ENCODE data around the gene CCDC27.

CCDC27 gene

GRCh38 chr1:3752400-3752945 is at the start of gene CCDC27:
CCDC27 (plus strand) TSS chr1:3752450; CDS start chr1:3752482, 32 bp downstream.
- ChIA-PET CTCF (interaction anchor here (1.2 kb wide), 1 partner anchor 13 kb away, joined by 3 read pairs; no protein-coding TSS in a partner anchor), POLR2A (no interaction called here)
- no peak for TF ChIP-seq CTCF (IDR thresholded peaks at IDR 0.05; ENCODE audit: control extremely low read depth, extremely low read depth, low read depth, missing control alignments)
- no peak for DNase-seq (ENCODE audit: extremely low spot score)

GRCh38 chr1:3702528-3702927 is 49.7 kb upstream of the CCDC27 start:
- no peak for DNase-seq (ENCODE audit: extremely low spot score)
- CTCF ChIA-PET, result interaction anchor here (1.0 to 2.5 kb wide), 3 partner anchors 9 to 26 kb away, joined by 3 to 8 read pairs (median 7); no protein-coding TSS in a partner anchor
- no peak for TF ChIP-seq CTCF (IDR thresholded peaks at IDR 0.05; ENCODE audit: control extremely low read depth, extremely low read depth, low read depth, missing control alignments)
- POLR2A ChIA-PET, result no interaction called here

GRCh38 chr1:3702990-3703728 is 49.1 kb upstream of the CCDC27 start:
- POLR2A ChIA-PET, result no interaction called here
- CTCF ChIA-PET, result interaction anchor here (0.8 to 2.5 kb wide), 4 partner anchors 7 to 26 kb away, joined by 3 to 8 read pairs (median 5); no protein-coding TSS in a partner anchor
- no peak for DNase-seq (ENCODE audit: extremely low spot score)
- no peak for TF ChIP-seq CTCF (IDR thresholded peaks at IDR 0.05; ENCODE audit: control extremely low read depth, extremely low read depth, low read depth, missing control alignments)

- TF ChIP-seq CTCF (IDR thresholded peaks at IDR 0.05; ENCODE audit: control extremely low read depth, extremely low read depth, low read depth, missing control alignments), result no peak
- ChIA-PET CTCF (interaction anchor here (0.8 to 2.5 kb wide), 3 partner anchors 8 to 21 kb away, joined by 3 to 8 read pairs (median 4); no protein-coding TSS in a partner anchor), POLR2A (no interaction called here)
- DNase-seq (ENCODE audit: extremely low spot score), result no peak
Measured at GRCh38 chr1:3703786-3704371, 48.4 kb upstream of the CCDC27 start.

GRCh38 chr1:3705341-3705950 is 46.8 kb upstream of the CCDC27 start:
- no peak for TF ChIP-seq CTCF (IDR thresholded peaks at IDR 0.05; ENCODE audit: control extremely low read depth, extremely low read depth, low read depth, missing control alignments)
- ChIA-PET CTCF (interaction anchor here (1.0 kb wide), 1 partner anchor 10 kb away, joined by 4 read pairs; no protein-coding TSS in a partner anchor), POLR2A (no interaction called here)
- DNase-seq (ENCODE audit: extremely low spot score), result no peak

GRCh38 chr1:3706651-3707297 is 45.5 kb upstream of the CCDC27 start:
- POLR2A ChIA-PET, result no interaction called here
- no peak for DNase-seq (ENCODE audit: extremely low spot score)
- CTCF ChIA-PET, result interaction anchor here (1.1 kb wide), 1 partner anchor 13 kb away, joined by 3 read pairs; no protein-coding TSS in a partner anchor
- TF ChIP-seq CTCF (IDR thresholded peaks at IDR 0.05; ENCODE audit: control extremely low read depth, extremely low read depth, low read depth, missing control alignments), result no peak

All from GM10248 (cell line).